GM12892 (cell line): ENCODE data around the gene FRAS1.
A peak's percentile ranks its signal among the peaks of the same experiment; 100 is the strongest.
"Not testable (repeated sequence)": the region's sequence is repeated elsewhere in the genome, so short reads cannot be mapped to it uniquely, and the experiment has no call there.

Experiments used
- DNase-seq: peaks from one replicate; pipeline ENCODE4 v3.0.0; 2011; ENCODE audit not compliant: insufficient read length
- FAIRE-seq: peaks from 2 replicates; lab custom pipeline; 2011; peaks lifted over from hg19 to GRCh38; lab: Jason Lieb, UNC
- POLR2A ChIP-seq: IDR thresholded peaks from 2 replicates; pipeline ENCODE4 v1.6.1; 2011; ENCODE audit warnings: low read depth, low read length, control low read depth
- POLR2AphosphoS5 ChIP-seq: IDR thresholded peaks from 2 replicates; pipeline ENCODE4 v1.6.1; 2011; ENCODE audit warnings: low read depth, low read length, control low read depth
- TAF1 ChIP-seq: IDR thresholded peaks from 2 replicates; pipeline ENCODE4 v1.6.1; 2011; ENCODE audit warnings: low read depth, mild to moderate bottlenecking, control low read depth, low read length, borderline replicate concordance

Gene FRAS1

GRCh38 chr4:78545275-78546246 is 488.4 kb downstream of the FRAS1 start:
- DNase-seq: no peak
- TF ChIP-seq POLR2A: no peak
- TF ChIP-seq POLR2AphosphoS5: no peak
- no peak for TF ChIP-seq TAF1
- FAIRE-seq: no peak

GRCh38 chr4:78547899-78548298 is 490.8 kb downstream of the FRAS1 start:
- FAIRE-seq, DNase-seq: not testable (repeated sequence)

GRCh38 chr4:78548889-78549288 is 491.8 kb downstream of the FRAS1 start:
- DNase-seq, FAIRE-seq: not testable (repeated sequence)

GRCh38 chr4:78551420-78552351 is 494.6 kb downstream of the FRAS1 start, which contains the start of gene ANXA3:
ANXA3 (plus strand) TSS chr4:78551770; CDS start chr4:78554474, 2,704 bp downstream.
- DNase-seq (peak; percentile 29), FAIRE-seq (no peak)
- TF ChIP-seq POLR2AphosphoS5 (no peak), POLR2A (no peak), TAF1 (no peak)

GRCh38 chr4:78552389-78553042 is 495.4 kb downstream of the FRAS1 start:
- FAIRE-seq (no peak), DNase-seq (no peak)
- no peak for TF ChIP-seq POLR2A
- no peak for TF ChIP-seq TAF1
- no peak for TF ChIP-seq POLR2AphosphoS5

- DNase-seq (no peak), FAIRE-seq (no peak)
- TF ChIP-seq POLR2AphosphoS5: no peak
- TF ChIP-seq TAF1: no peak
- TF ChIP-seq POLR2A: no peak
Measured at GRCh38 chr4:78553043-78553396, 495.9 kb downstream of the FRAS1 start.

- TF ChIP-seq POLR2AphosphoS5 (no peak), TAF1 (no peak), POLR2A (no peak)
- no peak for FAIRE-seq
Measured at GRCh38 chr4:78553529-78554060, 496.5 kb downstream of the FRAS1 start.

GRCh38 chr4:78556665-78557064 is 499.5 kb downstream of the FRAS1 start:
- TF ChIP-seq POLR2AphosphoS5 (no peak), POLR2A (no peak), TAF1 (no peak)
- DNase-seq: no peak
- no peak for FAIRE-seq

More at GRCh38 chr4:78553529-78554060, 496.5 kb downstream of the FRAS1 start:
- no peak for DNase-seq

- TF ChIP-seq POLR2AphosphoS5 (no peak), TAF1 (no peak), POLR2A (no peak)
- no peak for DNase-seq
- no peak for FAIRE-seq
Measured at GRCh38 chr4:78557841-78558240, 500.7 kb downstream of the FRAS1 start.

- FAIRE-seq (no peak), DNase-seq (no peak)
- no peak for TF ChIP-seq POLR2AphosphoS5
- TF ChIP-seq POLR2A: no peak
- TF ChIP-seq TAF1: no peak
Measured at GRCh38 chr4:78558410-78558809, 501.3 kb downstream of the FRAS1 start.

GRCh38 chr4:78560296-78560963 is 503.3 kb downstream of the FRAS1 start:
- no peak for DNase-seq
- no peak for TF ChIP-seq POLR2AphosphoS5
- no peak for TF ChIP-seq POLR2A
- TF ChIP-seq TAF1: no peak
- no peak for FAIRE-seq
